Kidney capillary endothelial cell (primary cell): Measurements from ENCODE around the gene COL2A1.

Source experiments
- DNase-seq: peaks from one replicate; pipeline ENCODE4 v3.0.0-alpha.2; 2018; ENCODE audit warnings: low spot score

Gene COL2A1

GRCh38 chr12:47989666-47990065, 14.6 kb downstream of the COL2A1 start:
- no peak for DNase-seq

- DNase-seq = no peak
These were observed 15.3 kb downstream of the COL2A1 start for GRCh38 chr12:47989023-47989417.

- DNase-seq = no peak
These were observed 15.9 kb downstream of the COL2A1 start for GRCh38 chr12:47988073-47989022.

- DNase-seq = no peak
These were observed 16.7 kb downstream of the COL2A1 start for GRCh38 chr12:47987411-47988072.

- DNase-seq = no peak
These were observed 17.4 kb downstream of the COL2A1 start for GRCh38 chr12:47986832-47987231.

- no peak for DNase-seq
These were observed 18.0 kb downstream of the COL2A1 start for GRCh38 chr12:47986291-47986660.

- DNase-seq = no peak
These were observed 18.5 kb downstream of the COL2A1 start for GRCh38 chr12:47985596-47986290.

- no peak for DNase-seq
These were observed 19.9 kb downstream of the COL2A1 start for GRCh38 chr12:47984331-47984801.

GRCh38 chr12:47983541-47984115, 20.6 kb downstream of the COL2A1 start:
- no peak for DNase-seq

- no peak for DNase-seq
These were observed 21.5 kb downstream of the COL2A1 start for GRCh38 chr12:47982770-47983169.

- DNase-seq = no peak
These were observed 22.0 kb downstream of the COL2A1 start for GRCh38 chr12:47982311-47982710.

GRCh38 chr12:47981496-47982260, 22.6 kb downstream of the COL2A1 start:
- DNase-seq = no peak

GRCh38 chr12:47980779-47981495, 23.3 kb downstream of the COL2A1 start:
- no peak for DNase-seq

- no peak for DNase-seq
These were observed 24.1 kb downstream of the COL2A1 start for GRCh38 chr12:47980197-47980596.

- no peak for DNase-seq
These were observed 24.6 kb downstream of the COL2A1 start for GRCh38 chr12:47979686-47980085.

- no peak for DNase-seq
These were observed 25.1 kb downstream of the COL2A1 start for GRCh38 chr12:47979166-47979565.

GRCh38 chr12:47978598-47978873, 25.7 kb downstream of the COL2A1 start:
- no peak for DNase-seq

GRCh38 chr12:47977772-47978597, 26.3 kb downstream of the COL2A1 start:
- no peak for DNase-seq

GRCh38 chr12:47977046-47977771, 27.1 kb downstream of the COL2A1 start:
- no peak for DNase-seq
